HCT116 (cell line): ENCODE results near the gene CRMP1.

Experiments
- ATF3 ChIP-seq: IDR thresholded peaks from 2 replicates; pipeline ENCODE4 v1.6.1; 2012
- CBX3 ChIP-seq: IDR thresholded peaks from 2 replicates; pipeline ENCODE4 v1.6.1; 2012; ENCODE audit warnings: low read depth
- CTCF ChIP-seq, 3 experiments: fragments of 200-600 bp in 1 of 3; sonication (generic) in 1 of 3; IDR thresholded peaks in 2 of 3; conservative IDR thresholded peaks in 1 of 3; 2 replicates each; pipeline ENCODE4 v1.5.1; 2012 to 2017; ENCODE audit warnings: low read depth in 2 of 3, low read length in 2 of 3, antibody characterized with exemption in 1 of 3, borderline replicate concordance in 1 of 3, control low read depth in 1 of 3, mild to moderate bottlenecking in 1 of 3, mixed read lengths in 1 of 3, mixed run types in 1 of 3, moderate library complexity in 1 of 3; ENCODE audit not compliant: insufficient read depth in 1 of 3
- EZH2 ChIP-seq: fragments of 200-600 bp; sonication (generic); IDR thresholded peaks from 2 replicates; pipeline ENCODE4 v1.6.1; 2017; ENCODE audit warnings: antibody characterized with exemption, mixed run types
- MAX ChIP-seq: IDR thresholded peaks from 2 replicates; pipeline ENCODE4 v1.6.1; 2012
- POLR2A ChIP-seq: IDR thresholded peaks from 2 replicates; pipeline ENCODE4 v1.7.0; 2011; ENCODE audit warnings: borderline replicate concordance; ENCODE audit not compliant: insufficient read depth, insufficient read length; ENCODE audit errors: extremely low read depth
- POLR2AphosphoS5 ChIP-seq: IDR thresholded peaks from 2 replicates; pipeline ENCODE4 v1.6.1; 2011; ENCODE audit warnings: mild to moderate bottlenecking, low read depth, low read length, moderate library complexity
- RAD21 ChIP-seq: IDR thresholded peaks from 2 replicates; pipeline ENCODE4 v1.6.1; 2012; ENCODE audit warnings: low read depth, mild to moderate bottlenecking
- REST ChIP-seq: IDR thresholded peaks from 2 replicates; pipeline ENCODE4 v1.6.1; 2012; ENCODE audit warnings: low read depth
- SIN3A ChIP-seq: IDR thresholded peaks from 2 replicates; pipeline ENCODE4 v1.6.1; 2012; ENCODE audit warnings: low read depth

- TF ChIP-seq SIN3A: no peak
- no peak for TF ChIP-seq POLR2A
- TF ChIP-seq EZH2: no peak
- TF ChIP-seq CBX3: no peak
- TF ChIP-seq CTCF (IDR thresholded peaks at IDR 0.05 in 2 of 3, conservative IDR thresholded peaks at IDR 0.05 in 1 of 3; ENCODE audit: borderline replicate concordance in 1 of 3, insufficient read depth in 1 of 3, low read depth in 2 of 3, low read length in 2 of 3): no peak
- no peak for TF ChIP-seq POLR2AphosphoS5
- no peak for TF ChIP-seq MAX
- no peak for TF ChIP-seq REST
- TF ChIP-seq RAD21: no peak
- no peak for TF ChIP-seq ATF3
Observed at GRCh38 chr4:5801696-5802095, 91.2 kb downstream of the CRMP1 start.
